Endothelial cell (in vitro differentiated cells): ENCODE measurements around the gene FOS. TPM values are rescaled to one million over a fixed set of nuclear protein-coding genes. Genes with fewer than 3 reads are reported as not detected.

Experiments used
- DNase-seq: peaks from one replicate; pipeline ENCODE4 v3.0.0; 2021; ENCODE audit warnings: low spot score
- H3K27ac Mint-ChIP-seq: one replicate; pipeline ENCODE4 v1.8.0; 2021; ENCODE audit warnings: mixed read lengths, inconsistent platforms; ENCODE audit not compliant: unreplicated experiment
- H3K27me3 Mint-ChIP-seq: one replicate; pipeline ENCODE4 v1.8.0; 2021; ENCODE audit warnings: mild to moderate bottlenecking, moderate library complexity, mixed read lengths, inconsistent platforms; ENCODE audit not compliant: unreplicated experiment
- H3K36me3 Mint-ChIP-seq: one replicate; pipeline ENCODE4 v1.8.0; 2021; ENCODE audit warnings: mild to moderate bottlenecking, low read depth, mixed read lengths, inconsistent platforms; ENCODE audit not compliant: unreplicated experiment
- H3K4me1 Mint-ChIP-seq: one replicate; pipeline ENCODE4 v1.8.0; 2021; ENCODE audit warnings: mild to moderate bottlenecking, mixed read lengths, inconsistent platforms; ENCODE audit not compliant: unreplicated experiment
- H3K4me3 Mint-ChIP-seq: one replicate; pipeline ENCODE4 v1.8.0; 2021; ENCODE audit warnings: mild to moderate bottlenecking, mixed read lengths, inconsistent platforms; ENCODE audit not compliant: unreplicated experiment
- H3K9me3 Mint-ChIP-seq: one replicate; pipeline ENCODE4 v1.8.0; 2021; ENCODE audit warnings: mixed read lengths, inconsistent platforms; ENCODE audit not compliant: unreplicated experiment
- total RNA-seq: library from RNA; stranded (reverse); fragmentation: NEBNext Ultra II Directional; extraction: Animal tissue kit (Norgen Biotek cat#: 25700); gene quantifications from one replicate; pipeline ENCODE4 v1.2.1, GENCODE V29; 2021; ENCODE audit not compliant: unreplicated experiment
- TF ChIP-seq, protein P1 (sequence below): fragments of 200-600 bp; sonication (generic); IDR thresholded peaks from one replicate; pipeline ENCODE4 v1.5.0; 2021; ENCODE audit warnings: antibody characterized with exemption; ENCODE audit not compliant: unreplicated experiment

FOS gene
- total RNA-seq, 1 donor from 2014 or later: 41.5 TPM

DNA sequence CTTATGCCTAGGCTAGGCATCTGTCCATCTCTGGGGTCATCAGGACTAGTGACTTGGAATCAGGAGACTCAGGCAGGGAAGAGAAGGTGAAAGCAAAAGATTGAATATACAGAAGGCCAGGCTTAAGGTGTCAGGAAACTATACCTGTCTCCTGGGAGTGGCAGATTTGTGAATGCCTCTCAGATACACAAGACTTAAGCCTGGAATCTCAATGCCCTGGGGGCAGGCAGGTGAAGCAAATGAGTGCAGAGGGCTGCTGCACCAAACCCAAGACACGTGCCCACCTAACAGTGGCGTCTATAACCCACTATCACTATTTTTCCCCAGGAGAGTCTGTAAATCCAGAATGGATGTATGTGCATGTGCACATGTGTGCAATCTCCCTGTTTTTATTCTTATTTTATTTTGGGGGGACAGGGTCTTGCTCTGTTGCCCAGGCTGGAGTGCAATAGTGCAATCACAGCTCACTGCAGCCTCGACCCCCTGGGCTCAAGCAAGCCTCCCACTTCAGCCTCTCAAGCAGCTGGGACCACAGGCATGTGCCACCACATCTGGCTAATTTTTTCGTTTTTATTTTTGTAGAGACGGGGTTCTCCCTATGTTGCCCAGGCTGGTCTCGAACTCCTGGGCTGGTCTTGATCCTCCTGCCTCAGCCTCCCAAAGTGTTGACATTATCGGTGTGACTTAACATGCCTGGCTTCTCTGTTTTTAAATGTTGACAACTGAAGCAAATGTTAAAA lies 31.9 kb upstream of the FOS start:
- no peak for DNase-seq
- peak overlapping the region; percentile 34 for H3K27ac Mint-ChIP-seq
- H3K36me3 Mint-ChIP-seq: no peaks in the 10 kb centered on the region
- peaks cover 17% of the 10 kb centered on the region for H3K4me1 Mint-ChIP-seq
- TF ChIP-seq, protein P1, sequence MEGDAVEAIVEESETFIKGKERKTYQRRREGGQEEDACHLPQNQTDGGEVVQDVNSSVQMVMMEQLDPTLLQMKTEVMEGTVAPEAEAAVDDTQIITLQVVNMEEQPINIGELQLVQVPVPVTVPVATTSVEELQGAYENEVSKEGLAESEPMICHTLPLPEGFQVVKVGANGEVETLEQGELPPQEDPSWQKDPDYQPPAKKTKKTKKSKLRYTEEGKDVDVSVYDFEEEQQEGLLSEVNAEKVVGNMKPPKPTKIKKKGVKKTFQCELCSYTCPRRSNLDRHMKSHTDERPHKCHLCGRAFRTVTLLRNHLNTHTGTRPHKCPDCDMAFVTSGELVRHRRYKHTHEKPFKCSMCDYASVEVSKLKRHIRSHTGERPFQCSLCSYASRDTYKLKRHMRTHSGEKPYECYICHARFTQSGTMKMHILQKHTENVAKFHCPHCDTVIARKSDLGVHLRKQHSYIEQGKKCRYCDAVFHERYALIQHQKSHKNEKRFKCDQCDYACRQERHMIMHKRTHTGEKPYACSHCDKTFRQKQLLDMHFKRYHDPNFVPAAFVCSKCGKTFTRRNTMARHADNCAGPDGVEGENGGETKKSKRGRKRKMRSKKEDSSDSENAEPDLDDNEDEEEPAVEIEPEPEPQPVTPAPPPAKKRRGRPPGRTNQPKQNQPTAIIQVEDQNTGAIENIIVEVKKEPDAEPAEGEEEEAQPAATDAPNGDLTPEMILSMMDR: no peak
- H3K4me3 Mint-ChIP-seq: no peak overlapping the region
- peaks cover 5% of the 10 kb centered on the region for H3K27me3 Mint-ChIP-seq
- no peaks in the 10 kb centered on the region for H3K9me3 Mint-ChIP-seq

DNA sequence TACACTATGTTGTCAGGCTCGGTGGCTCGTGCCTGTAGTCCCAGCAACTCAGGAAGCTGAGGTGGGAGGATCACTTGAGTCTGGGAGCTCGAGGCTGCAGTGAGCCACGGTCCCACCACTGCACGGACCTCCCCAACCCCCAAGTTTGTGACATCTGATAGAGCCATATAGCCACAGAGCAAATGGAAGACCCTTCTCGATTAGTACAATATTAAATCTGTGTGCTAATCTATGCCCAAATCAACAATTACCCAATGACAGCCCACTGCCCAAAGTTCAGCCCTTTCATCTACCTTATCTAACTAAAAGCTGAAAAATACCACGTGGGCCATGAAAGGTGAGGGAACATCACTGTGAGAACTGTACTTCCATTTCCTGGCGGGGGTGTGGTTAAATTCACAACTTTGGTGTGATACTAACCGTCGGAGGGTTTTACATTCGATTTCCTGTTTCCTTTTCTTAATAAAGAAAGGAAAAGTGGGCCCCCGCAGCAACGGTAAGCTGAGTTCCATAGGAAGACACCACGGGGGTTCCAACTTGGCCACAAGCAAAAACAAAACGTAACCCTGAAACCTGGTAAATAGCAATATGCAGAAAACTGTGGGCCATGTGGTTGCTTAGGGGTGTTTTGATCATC lies 31.2 kb upstream of the FOS start:
- Mint-ChIP-seq H3K4me1 (peaks cover 17% of the 10 kb centered on the region), H3K9me3 (no peaks in the 10 kb centered on the region), H3K27ac (peak overlapping the region; percentile 23), H3K4me3 (no peak overlapping the region), H3K36me3 (no peaks in the 10 kb centered on the region), H3K27me3 (peaks cover 5% of the 10 kb centered on the region)
- no peak for DNase-seq
- TF ChIP-seq, protein P1: no peak

DNA sequence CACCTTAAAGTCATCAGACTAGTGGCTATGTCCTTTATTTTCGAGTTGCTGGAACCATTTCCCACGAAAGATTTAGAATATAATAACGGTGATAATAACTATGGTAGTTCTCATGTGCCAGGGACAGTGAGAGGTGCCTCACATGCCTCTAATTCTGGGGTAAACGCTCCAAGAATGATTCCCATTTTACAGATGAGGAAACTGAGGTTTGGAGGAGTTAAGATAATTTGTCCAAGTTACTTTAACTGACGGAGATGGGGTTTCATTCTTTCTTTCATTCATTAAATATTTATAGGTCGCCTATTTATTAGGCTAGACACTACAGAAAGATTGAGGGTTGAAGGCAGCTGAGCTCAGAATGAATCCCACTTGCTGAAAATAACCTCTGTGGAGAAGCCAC lies 30.7 kb upstream of the FOS start:
- H3K27ac Mint-ChIP-seq: peak overlapping the region; percentile 23
- peaks cover 17% of the 10 kb centered on the region for H3K4me1 Mint-ChIP-seq
- no peaks in the 10 kb centered on the region for H3K36me3 Mint-ChIP-seq
- no peak overlapping the region for H3K4me3 Mint-ChIP-seq
- no peak for DNase-seq
- peaks cover 5% of the 10 kb centered on the region for H3K27me3 Mint-ChIP-seq
- H3K9me3 Mint-ChIP-seq: no peaks in the 10 kb centered on the region
- TF ChIP-seq, protein P1: no peak

DNA sequence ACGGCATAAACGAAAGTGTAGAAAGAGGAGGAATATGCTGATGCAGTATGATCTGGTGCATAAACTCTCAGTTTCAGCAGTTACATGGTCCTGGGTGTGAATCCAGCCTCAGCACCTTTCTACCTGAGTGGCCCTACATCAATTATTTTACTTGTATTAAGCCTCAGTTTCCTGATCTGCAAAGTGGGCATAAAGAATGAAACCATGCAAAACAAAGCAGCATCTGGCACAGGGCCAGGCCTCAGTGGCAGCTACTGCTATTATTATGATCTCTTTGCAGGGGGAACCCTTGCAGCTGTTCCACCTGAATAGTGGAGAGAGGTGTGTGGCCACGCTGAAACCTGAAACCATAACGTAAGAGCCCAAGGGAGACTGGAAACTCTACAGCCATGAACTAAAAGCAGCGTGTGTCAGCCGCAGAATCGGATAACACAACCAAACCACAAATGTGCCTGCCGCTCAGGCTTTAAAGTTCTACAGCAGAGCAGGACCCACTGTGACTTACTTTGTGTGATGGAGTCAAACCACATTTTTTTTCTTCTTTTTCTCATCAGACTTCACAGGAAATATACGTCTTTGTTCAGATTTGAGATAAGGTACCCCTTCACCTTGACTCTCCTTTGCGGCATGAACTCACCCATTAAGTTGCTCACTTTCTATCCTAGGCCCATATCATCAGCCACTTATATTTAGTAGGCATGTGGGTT lies 29.2 kb upstream of the FOS start:
- Mint-ChIP-seq H3K27me3 (peaks cover 8% of the 10 kb centered on the region), H3K4me3 (no peak overlapping the region), H3K9me3 (no peaks in the 10 kb centered on the region), H3K27ac (no peak overlapping the region), H3K4me1 (peaks cover 17% of the 10 kb centered on the region), H3K36me3 (no peaks in the 10 kb centered on the region)
- DNase-seq: no peak
- TF ChIP-seq, protein P1: no peak
